Spleen (tissue), 11 donors: Measurements from ENCODE around the gene PDLIM4. TPM values are rescaled to one million over a fixed set of nuclear protein-coding genes. Genes with fewer than 3 reads are reported as not detected.

Source experiments
- DNase-seq: peaks from one replicate; pipeline ENCODE4 v3.0.0-alpha.2; 2020
- H3K27ac ChIP-seq, 8 donors: fragments of 200-600 bp; sonication (generic) in 7 of 8; 1 replicate in 4 of 8; 2 replicates in 4 of 8; pipeline versions ENCODE4 v1.5.0 to v1.8.0; 2016 to 2021; ENCODE audit warnings: inconsistent platforms in 4 of 8, mild to moderate bottlenecking in 4 of 8, moderate library complexity in 1 of 8
- H3K27me3 ChIP-seq, 7 donors: fragments of 200-600 bp; sonication (generic) in 6 of 7; replicated peaks in 1 of 7; 1 replicate in 4 of 7; 2 replicates in 3 of 7; pipeline versions ENCODE4 v1.5.0 to v1.8.0; 2016 to 2021; ENCODE audit warnings: inconsistent platforms in 3 of 7, mild to moderate bottlenecking in 1 of 7
- H3K36me3 ChIP-seq, 6 donors: fragments of 200-600 bp; sonication (generic) in 5 of 6; 1 replicate in 4 of 6; 2 replicates in 2 of 6; pipeline versions ENCODE4 v1.5.0 to v1.8.0; 2016 to 2021; ENCODE audit warnings: inconsistent platforms in 2 of 6
- H3K4me1 ChIP-seq, 6 donors: fragments of 200-600 bp; sonication (generic) in 5 of 6; 1 replicate in 3 of 6; 2 replicates in 3 of 6; pipeline versions ENCODE4 v1.5.0 to v1.8.0; 2016 to 2021; ENCODE audit warnings: inconsistent platforms in 3 of 6
- H3K4me3 ChIP-seq, 8 donors: fragments of 200-600 bp; sonication (generic) in 7 of 8; 1 replicate in 4 of 8; 2 replicates in 4 of 8; pipeline versions ENCODE4 v1.5.0 to v1.8.0; 2016 to 2021; ENCODE audit warnings: inconsistent platforms in 4 of 8, mild to moderate bottlenecking in 4 of 8, moderate library complexity in 2 of 8
- H3K9me3 ChIP-seq, 8 donors: fragments of 200-600 bp; sonication (generic) in 7 of 8; 1 replicate in 4 of 8; 2 replicates in 4 of 8; pipeline versions ENCODE4 v1.5.0 to v1.8.0; 2016 to 2021; ENCODE audit warnings: inconsistent platforms in 4 of 8
- CTCF ChIP-seq, 11 experiments: fragments of 200-600 bp in 7 of 11; fragments of 450-650 bp in 4 of 11; sonication (generic) in 4 of 11; IDR thresholded peaks in 8 of 11; conservative IDR thresholded peaks in 3 of 11; 1 replicate in 7 of 11; 2 replicates in 4 of 11; pipeline versions ENCODE4 v1.4.0 to v1.8.0; 2016 to 2021; ENCODE audit warnings: antibody characterized with exemption in 11 of 11, inconsistent platforms in 4 of 11, mild to moderate bottlenecking in 1 of 11
- POLR2A ChIP-seq, 3 donors: fragments of 450-650 bp; IDR thresholded peaks; one replicate each; pipeline ENCODE4 v1.5.1; 2017; ENCODE audit warnings: antibody characterized with exemption in 3 of 3, mild to moderate bottlenecking in 1 of 3
- POLR2AphosphoS5 ChIP-seq, 3 donors: sonication (generic); formaldehyde crosslinking; IDR thresholded peaks; one replicate each; pipeline ENCODE4 v1.5.1; 2017; ENCODE audit warnings: antibody characterized with exemption in 3 of 3
- WGBS, 5 donors: extraction: QIAGEN DNeasy Blood & Tissue Kit in 3 of 5; methylation state at CpG; one replicate each; pipeline versions ENCODE4 v1.1.5 to v1.1.7; 2013 to 2018; 5-methylcytosine and 5-hydroxymethylcytosine counted together
- intact Hi-C: fragments of 100-400 bp; cut with DNase I; formaldehyde crosslinking; loops from one replicate; pipeline ENCODE4 v1.15.0; 2023; ENCODE audit warnings: low total_unique reads
- polyA plus RNA-seq, 3 donors: library from polyadenylated mRNA; stranded (reverse); fragments of 200-250 nt; gene quantifications; one replicate each; pipeline ENCODE4 v1.2.1, GENCODE V29; 2013
- total RNA-seq, 7 donors: library from RNA; depleted of rRNA in 3 of 7; stranded (reverse); fragments of >200 nt in 3 of 7; fragmentation: NEBNext Ultra II Directional in 4 of 7; extraction: Animal tissue kit (Norgen Biotek cat#: 25700) in 4 of 7; gene quantifications; one replicate each; pipeline versions ENCODE4 v1.1.0 to v1.2.1, GENCODE V29; 2016 to 2021
- donor health status: healthy with polysubstance abuse.
- donor health status: DM: no; HTN: no; CAD: no; lungs with moderate emphysema.
- donor health status: DM: no; HTN: no; CAD: no.
- donor health status: Bipolar disorder and iron deficiency.
- donor health status: healthy.
- donor health status: DM: no; HTN: no; CAD: no.
- donor health status: DM: yes; HTN: yes; CAD: no.

The PDLIM4 gene
- total and polyA plus RNA-seq, 10 donors = 3.5 to 17.4 (median 9.0) TPM

- WGBS, 5 donors = 83 to 96% (median 86%) methylated on average over 6 of the region's 6 CpGs
- TF ChIP-seq CTCF (IDR thresholded peaks at IDR 0.05 in 8 of 11, conservative IDR thresholded peaks at IDR 0.05 in 3 of 11) (no peak), POLR2A (IDR thresholded peaks at IDR 0.05) (no peak), POLR2AphosphoS5 (IDR thresholded peaks at IDR 0.05) (no peak)
- Histone ChIP-seq H3K27me3 (peaks cover 0 to 13% (median 0%) of the 10 kb centered on the region in 7 donors), H3K36me3 (no peaks in the 10 kb centered on the region), H3K4me1 (peaks cover 0 to 8% (median under 1%) of the 10 kb centered on the region in 6 donors), H3K4me3 (no peak overlapping the region), H3K9me3 (no peaks in the 10 kb centered on the region), H3K27ac (no peak overlapping the region)
- intact Hi-C loops = no loop called here
- peak; percentile 47 for DNase-seq
Measured at GRCh38 chr5:132277971-132278853, 20.7 kb downstream of the PDLIM4 start.

GRCh38 chr5:132279801-132280200, 22.3 kb downstream of the PDLIM4 start:
- Histone ChIP-seq H3K4me1 (peaks cover 0 to 8% (median 0%) of the 10 kb centered on the region in 6 donors), H3K4me3 (no peak overlapping the region), H3K27ac (peak overlapping the region in 3 of 8 donors; percentile 48 to 70 (median 50)), H3K27me3 (no peaks in the 10 kb centered on the region), H3K9me3 (no peaks in the 10 kb centered on the region), H3K36me3 (no peaks in the 10 kb centered on the region)
- intact Hi-C loops = no loop called here
- peak; percentile 41 for DNase-seq
- no peak for TF ChIP-seq CTCF (IDR thresholded peaks at IDR 0.05 in 8 of 11, conservative IDR thresholded peaks at IDR 0.05 in 3 of 11)
- no peak for TF ChIP-seq POLR2A (IDR thresholded peaks at IDR 0.05)
- TF ChIP-seq POLR2AphosphoS5 (IDR thresholded peaks at IDR 0.05) = no peak
- WGBS, 5 donors = 82 to 98% (median 92%) methylated on average over 3 of the region's 3 CpGs

GRCh38 chr5:132280371-132281240, 23.1 kb downstream of the PDLIM4 start:
- Histone ChIP-seq H3K36me3 (no peaks in the 10 kb centered on the region), H3K4me3 (no peak overlapping the region), H3K9me3 (no peaks in the 10 kb centered on the region), H3K27me3 (no peaks in the 10 kb centered on the region), H3K4me1 (peaks cover 0 to 8% (median 0%) of the 10 kb centered on the region in 6 donors), H3K27ac (peak overlapping the region in 3 of 8 donors; percentile 48 to 70 (median 50))
- WGBS, 5 donors = 76 to 86% (median 78%) methylated on average over 5 of the region's 5 CpGs
- intact Hi-C loops = no loop called here
- DNase-seq = no peak
- no peak for TF ChIP-seq POLR2AphosphoS5 (IDR thresholded peaks at IDR 0.05)
- no peak for TF ChIP-seq POLR2A (IDR thresholded peaks at IDR 0.05)
- TF ChIP-seq CTCF (IDR thresholded peaks at IDR 0.05 in 8 of 11, conservative IDR thresholded peaks at IDR 0.05 in 3 of 11) = no peak
